IPS DF 6.9 (cell line): ENCODE data around the gene CASK.

Source experiments
- DNase-seq: peaks from one replicate; pipeline ENCODE4 v3.0.0-alpha.2; 2013; ENCODE audit warnings: low read depth, low spot score
- H3K27ac ChIP-seq: one replicate; pipeline ENCODE4 v1.5.1; 2013; ENCODE audit warnings: low read length, control low read depth
- H3K27me3 ChIP-seq: 2 replicates; pipeline ENCODE4 v1.6.1; 2013; ENCODE audit warnings: mild to moderate bottlenecking, low read length; ENCODE audit not compliant: control insufficient read depth, insufficient read depth
- H3K36me3 ChIP-seq: 2 replicates; pipeline ENCODE4 v1.6.1; 2013; ENCODE audit warnings: low read length; ENCODE audit not compliant: control insufficient read depth, insufficient read depth
- H3K4me1 ChIP-seq: 2 replicates; pipeline ENCODE4 v1.6.1; 2013; ENCODE audit warnings: low read length; ENCODE audit not compliant: control insufficient read depth, insufficient read depth
- H3K4me3 ChIP-seq: 2 replicates; pipeline ENCODE4 v1.5.1; 2013; ENCODE audit warnings: mild to moderate bottlenecking, low read length
- H3K9me3 ChIP-seq: 2 replicates; pipeline ENCODE4 v1.6.1; 2013; ENCODE audit warnings: low read length, inconsistent platforms; ENCODE audit not compliant: control insufficient read depth, insufficient read depth
- WGBS: extraction: QIAGEN DNeasy Blood & Tissue Kit; methylation state at CpG from one replicate; pipeline ENCODE4 v1.1.7; 2013; ENCODE audit warnings: mixed read lengths, missing lambda C conversion rate; ENCODE audit not compliant: insufficient read length, insufficient coverage; 5-methylcytosine and 5-hydroxymethylcytosine counted together

CASK gene

DNA sequence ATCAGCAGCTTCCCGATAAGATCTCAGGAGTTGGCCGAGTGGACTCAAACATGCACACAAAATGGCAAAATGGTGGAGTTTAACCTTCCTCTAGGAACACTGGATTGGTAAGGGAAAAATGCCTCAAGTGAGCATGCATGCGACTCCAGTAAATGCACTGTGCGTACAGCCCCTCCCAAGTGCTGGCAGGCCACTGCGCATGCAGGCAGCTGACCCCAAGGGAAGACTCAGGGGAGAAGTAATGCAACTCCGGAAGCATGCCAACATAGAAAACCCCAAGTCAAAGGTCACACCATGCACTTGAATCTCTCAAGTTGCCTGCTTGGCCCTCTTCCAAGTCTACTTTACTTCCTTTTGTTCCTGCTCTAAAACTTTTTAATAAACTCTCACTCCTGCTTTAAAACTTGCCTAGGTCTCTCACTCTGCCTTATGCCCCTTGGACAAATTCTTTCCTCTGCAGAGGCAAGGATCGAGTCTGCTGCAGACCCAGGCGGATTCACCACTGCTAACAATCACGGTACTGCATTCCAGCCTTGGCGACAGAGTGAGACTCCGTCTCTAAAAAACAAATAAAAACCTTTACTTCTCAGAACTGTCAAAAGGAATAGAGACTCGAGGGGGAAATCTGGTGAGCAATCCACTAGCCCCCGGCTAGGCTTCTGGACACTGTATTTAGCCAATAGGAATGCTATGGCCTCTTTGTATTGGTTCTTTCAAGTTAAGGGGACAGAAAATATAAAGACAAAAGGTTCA, 442.7 kb downstream of the CASK start:
- no CpG with 5 or more reads among the region's 13 CpGs for WGBS
- no peak for DNase-seq
- H3K27me3 ChIP-seq = no peaks in the 10 kb centered on the region

GRCh38 chrX:41478381-41478911, 444.9 kb downstream of the CASK start:
- Histone ChIP-seq H3K27me3 (no peaks in the 10 kb centered on the region), H3K9me3 (no peaks in the 10 kb centered on the region), H3K4me1 (peaks cover 8% of the 10 kb centered on the region; the same call in 1 of the 2 replicates), H3K36me3 (no peaks in the 10 kb centered on the region), H3K27ac (no peak overlapping the region), H3K4me3 (no peak overlapping the region)
- DNase-seq = no peak
- whole genome bisulfite sequencing = no CpG with 5 or more reads among the region's 6 CpGs

More for the DNA sequence above, 442.7 kb downstream of the CASK start:
- Histone ChIP-seq H3K36me3 (no peaks in the 10 kb centered on the region), H3K4me1 (no peaks in the 10 kb centered on the region), H3K4me3 (no peak overlapping the region), H3K9me3 (no peaks in the 10 kb centered on the region), H3K27ac (no peak overlapping the region)

GRCh38 chrX:41475591-41476241, 447.6 kb downstream of the CASK start:
- Histone ChIP-seq H3K36me3 (no peaks in the 10 kb centered on the region), H3K4me1 (peaks cover 10% of the 10 kb centered on the region; the same call in 1 of the 2 replicates), H3K9me3 (no peaks in the 10 kb centered on the region), H3K27me3 (no peaks in the 10 kb centered on the region), H3K27ac (no peak overlapping the region), H3K4me3 (no peak overlapping the region)
- DNase-seq = peak; percentile 27
- WGBS = no CpG with 5 or more reads among the region's 12 CpGs

GRCh38 chrX:41475191-41475590, 448.2 kb downstream of the CASK start:
- Histone ChIP-seq H3K4me1 (peaks cover 10% of the 10 kb centered on the region; the same call in 1 of the 2 replicates), H3K9me3 (no peaks in the 10 kb centered on the region), H3K4me3 (no peak overlapping the region), H3K27ac (peak overlapping the region; percentile 86), H3K36me3 (no peaks in the 10 kb centered on the region), H3K27me3 (no peaks in the 10 kb centered on the region)
- no CpG with 5 or more reads among the region's 6 CpGs for WGBS
- DNase-seq = peak; percentile 33

GRCh38 chrX:41474726-41475100, 448.6 kb downstream of the CASK start:
- Histone ChIP-seq H3K9me3 (no peaks in the 10 kb centered on the region), H3K27me3 (no peaks in the 10 kb centered on the region), H3K4me3 (no peak overlapping the region), H3K4me1 (peaks cover 10% of the 10 kb centered on the region; the same call in 1 of the 2 replicates), H3K36me3 (no peaks in the 10 kb centered on the region), H3K27ac (peak overlapping the region; percentile 86)
- no CpG with 5 or more reads among the region's 16 CpGs for WGBS
- DNase-seq = no peak

GRCh38 chrX:41473936-41474725, 449.2 kb downstream of the CASK start:
- no peaks in the 10 kb centered on the region for H3K9me3 ChIP-seq
- no peak for DNase-seq
- H3K4me3 ChIP-seq = no peak overlapping the region
- no peaks in the 10 kb centered on the region for H3K27me3 ChIP-seq
- no CpG with 5 or more reads among the region's 91 CpGs for WGBS
- H3K27ac ChIP-seq = peak overlapping the region; percentile 86
- H3K4me1 ChIP-seq = peaks cover 10% of the 10 kb centered on the region; the same call in 1 of the 2 replicates
- H3K36me3 ChIP-seq = no peaks in the 10 kb centered on the region

GRCh38 chrX:41472231-41472815, 451.0 kb downstream of the CASK start:
- WGBS = no CpG with 5 or more reads among the region's 32 CpGs
- no peak overlapping the region for H3K27ac ChIP-seq
- no peaks in the 10 kb centered on the region for H3K9me3 ChIP-seq
- no peak for DNase-seq
- H3K36me3 ChIP-seq = no peaks in the 10 kb centered on the region
- H3K4me1 ChIP-seq = peaks cover 10% of the 10 kb centered on the region; the same call in 1 of the 2 replicates
- no peaks in the 10 kb centered on the region for H3K27me3 ChIP-seq
- H3K4me3 ChIP-seq = no peak overlapping the region

DNA sequence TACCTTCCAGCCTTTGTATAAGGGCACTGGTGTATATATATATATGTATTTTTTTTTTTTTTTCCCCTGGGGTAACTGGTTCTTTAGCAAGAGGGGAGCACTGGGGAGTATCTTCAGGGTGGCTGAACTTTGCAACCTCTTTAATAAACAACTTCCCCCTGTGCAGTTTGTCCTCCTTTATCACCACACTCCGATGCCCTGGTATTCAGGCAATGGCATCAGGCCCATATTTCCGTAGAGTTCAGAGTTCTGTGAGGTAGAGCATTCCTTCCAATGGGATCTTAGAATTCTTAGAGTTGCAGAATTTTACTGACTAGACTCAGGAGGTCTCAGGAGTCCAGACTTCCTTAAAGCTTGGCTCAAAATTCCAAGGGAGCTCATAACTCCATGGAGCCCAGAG, 451.6 kb downstream of the CASK start:
- Histone ChIP-seq H3K36me3 (no peaks in the 10 kb centered on the region), H3K27ac (no peak overlapping the region), H3K27me3 (no peaks in the 10 kb centered on the region), H3K4me3 (no peak overlapping the region), H3K4me1 (peaks cover 10% of the 10 kb centered on the region; the same call in 1 of the 2 replicates), H3K9me3 (no peaks in the 10 kb centered on the region)
- no CpG with 5 or more reads among the region's 2 CpGs for WGBS
- no peak for DNase-seq

GRCh38 chrX:41470706-41471105, 452.6 kb downstream of the CASK start:
- no peaks in the 10 kb centered on the region for H3K36me3 ChIP-seq
- H3K9me3 ChIP-seq = no peaks in the 10 kb centered on the region
- no peak overlapping the region for H3K4me3 ChIP-seq
- no peak for DNase-seq
- no peaks in the 10 kb centered on the region for H3K27me3 ChIP-seq
- WGBS = no CpG with 5 or more reads among the region's 7 CpGs
- H3K4me1 ChIP-seq = peaks cover 10% of the 10 kb centered on the region; the same call in 1 of the 2 replicates
- H3K27ac ChIP-seq = no peak overlapping the region
